ENCODE results near the gene NBAS. TPM values are rescaled to one million over a fixed set of nuclear protein-coding genes. Genes with fewer than 3 reads are reported as not detected.

NBAS gene
- total RNA-seq, 1 donor from 2014 or later, result 60.2 TPM

- intact Hi-C loops (cut with DNase I), result no loop called here
- ATAC-seq (no peak), DNase-seq (ENCODE audit: missing footprints) (no peak)
Observed at GRCh38 chr2:15182275-15182674, 378.9 kb downstream of the NBAS start.

GRCh38 chr2:15181092-15181745, 379.9 kb downstream of the NBAS start:
- DNase-seq (ENCODE audit: missing footprints), result no peak
- intact Hi-C loops (cut with DNase I), result no loop called here
- no peak for ATAC-seq

- ATAC-seq (no peak), DNase-seq (ENCODE audit: missing footprints) (no peak)
- intact Hi-C loops (cut with DNase I), result no loop called here
Observed at GRCh38 chr2:15180379-15180778, 380.8 kb downstream of the NBAS start.

- DNase-seq (ENCODE audit: missing footprints), result no peak
- no peak for ATAC-seq
- intact Hi-C loops (cut with DNase I), result no loop called here
Observed at GRCh38 chr2:15178946-15179345, 382.2 kb downstream of the NBAS start.

GRCh38 chr2:15177103-15177502, 384.0 kb downstream of the NBAS start:
- intact Hi-C loops (cut with DNase I), result no loop called here
- DNase-seq (ENCODE audit: missing footprints) (no peak), ATAC-seq (no peak)

GRCh38 chr2:15176604-15177003, 384.5 kb downstream of the NBAS start:
- intact Hi-C loops (cut with DNase I), result no loop called here
- DNase-seq (ENCODE audit: missing footprints) (no peak), ATAC-seq (no peak)

- ATAC-seq (no peak), DNase-seq (ENCODE audit: missing footprints) (no peak)
- intact Hi-C loops (cut with DNase I), result no loop called here
Observed at GRCh38 chr2:15174567-15174966, 386.6 kb downstream of the NBAS start.

- DNase-seq (ENCODE audit: missing footprints), result no peak
- intact Hi-C loops (cut with DNase I), result no loop called here
- ATAC-seq, result no peak
Observed at GRCh38 chr2:15173501-15173900, 387.6 kb downstream of the NBAS start.

- DNase-seq (ENCODE audit: missing footprints) (no peak), ATAC-seq (peak; percentile 56)
- intact Hi-C loops (cut with DNase I), result no loop called here
Observed at GRCh38 chr2:15172825-15173224, 388.3 kb downstream of the NBAS start.

- intact Hi-C loops (cut with DNase I), result no loop called here
- no peak for ATAC-seq
- no peak for DNase-seq (ENCODE audit: missing footprints)
Observed at GRCh38 chr2:15170070-15170775, 390.9 kb downstream of the NBAS start.

- intact Hi-C loops (cut with DNase I), result no loop called here
- ATAC-seq, result no peak
- DNase-seq (ENCODE audit: missing footprints), result no peak
Observed at GRCh38 chr2:15169326-15170069, 391.6 kb downstream of the NBAS start.

- ATAC-seq (no peak), DNase-seq (ENCODE audit: missing footprints) (no peak)
- intact Hi-C loops (cut with DNase I), result no loop called here
Observed at GRCh38 chr2:15168116-15168515, 393.0 kb downstream of the NBAS start.

GRCh38 chr2:15166878-15167277, 394.3 kb downstream of the NBAS start:
- DNase-seq (ENCODE audit: missing footprints) (no peak), ATAC-seq (no peak)
- intact Hi-C loops (cut with DNase I), result no loop called here

GRCh38 chr2:15163326-15163725, 397.8 kb downstream of the NBAS start:
- DNase-seq (ENCODE audit: missing footprints) (no peak), ATAC-seq (no peak)
- intact Hi-C loops (cut with DNase I), result no loop called here

GRCh38 chr2:15162620-15163019, 398.5 kb downstream of the NBAS start:
- intact Hi-C loops (cut with DNase I), result no loop called here
- ATAC-seq, result no peak
- no peak for DNase-seq (ENCODE audit: missing footprints)

- DNase-seq (ENCODE audit: missing footprints) (no peak), ATAC-seq (no peak)
- intact Hi-C loops (cut with DNase I), result no loop called here
Observed at GRCh38 chr2:15160201-15160991, 400.7 kb downstream of the NBAS start.

- ATAC-seq (no peak), DNase-seq (ENCODE audit: missing footprints) (no peak)
- intact Hi-C loops (cut with DNase I), result no loop called here
Observed at GRCh38 chr2:15159751-15160177, 401.4 kb downstream of the NBAS start.

- no peak for ATAC-seq
- no peak for DNase-seq (ENCODE audit: missing footprints)
- intact Hi-C loops (cut with DNase I), result no loop called here
Observed at GRCh38 chr2:15159206-15159605, 401.9 kb downstream of the NBAS start.

- DNase-seq (ENCODE audit: missing footprints) (no peak), ATAC-seq (no peak)
- intact Hi-C loops (cut with DNase I), result no loop called here
Observed at GRCh38 chr2:15158532-15158931, 402.6 kb downstream of the NBAS start.

Measured in Right ventricle myocardium inferior (tissue), 1 donor.